ENCODE results near the gene EXOC4. TPM values are rescaled to one million over a fixed set of nuclear protein-coding genes. Genes with fewer than 3 reads are reported as not detected.

EXOC4 gene
- total RNA-seq, 2 experiments from 2014 or later: 58.0 to 59.9 TPM

DNA sequence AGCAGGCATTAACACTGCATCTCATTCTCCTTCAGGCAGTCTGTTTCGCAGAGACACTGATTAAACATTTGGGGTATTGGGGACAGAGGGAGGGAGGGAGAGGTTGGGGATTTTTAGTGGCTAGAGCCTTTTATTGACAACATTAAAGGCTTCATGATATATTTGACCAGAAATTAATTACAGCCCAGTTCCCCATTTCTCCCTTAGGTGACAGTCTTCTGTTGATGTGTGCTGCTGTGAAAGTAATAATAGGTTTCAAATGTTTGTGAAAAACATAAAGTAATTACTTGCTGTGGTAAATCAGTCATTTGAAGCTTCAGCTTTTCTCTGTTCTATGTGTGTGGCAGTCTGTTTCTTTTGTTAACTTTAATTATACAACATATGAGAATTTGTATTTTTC is 769.0 kb downstream of the EXOC4 start:
- Histone ChIP-seq H3K27ac (ENCODE audit: low read depth in 1 of 2, low read length in 2 of 2) (no peak overlapping the region), H3K9me3 (ENCODE audit: control insufficient read depth in 1 of 2, insufficient read depth in 1 of 2, low read length in 2 of 2) (no peaks in the 10 kb centered on the region), H3K4me1 (ENCODE audit: insufficient read depth, low read length) (no peaks in the 10 kb centered on the region), H3K4me3 (ENCODE audit: low read length) (no peak overlapping the region), H3K27me3 (ENCODE audit: control insufficient read depth in 1 of 2, insufficient read depth in 2 of 2, low read length in 2 of 2) (no peaks in the 10 kb centered on the region), H3K36me3 (ENCODE audit: insufficient read depth, low read length) (no peaks in the 10 kb centered on the region)
- Mint-ChIP-seq H3K4me3 (no peak overlapping the region), H3K27me3 (no peaks in the 10 kb centered on the region), H3K9me3 (no peaks in the 10 kb centered on the region), H3K4me1 (ENCODE audit: low read depth) (no peaks in the 10 kb centered on the region), H3K27ac (no peak overlapping the region), H3K36me3 (ENCODE audit: low read depth) (peaks cover 8% of the 10 kb centered on the region)
- TF ChIP-seq, protein P1, sequence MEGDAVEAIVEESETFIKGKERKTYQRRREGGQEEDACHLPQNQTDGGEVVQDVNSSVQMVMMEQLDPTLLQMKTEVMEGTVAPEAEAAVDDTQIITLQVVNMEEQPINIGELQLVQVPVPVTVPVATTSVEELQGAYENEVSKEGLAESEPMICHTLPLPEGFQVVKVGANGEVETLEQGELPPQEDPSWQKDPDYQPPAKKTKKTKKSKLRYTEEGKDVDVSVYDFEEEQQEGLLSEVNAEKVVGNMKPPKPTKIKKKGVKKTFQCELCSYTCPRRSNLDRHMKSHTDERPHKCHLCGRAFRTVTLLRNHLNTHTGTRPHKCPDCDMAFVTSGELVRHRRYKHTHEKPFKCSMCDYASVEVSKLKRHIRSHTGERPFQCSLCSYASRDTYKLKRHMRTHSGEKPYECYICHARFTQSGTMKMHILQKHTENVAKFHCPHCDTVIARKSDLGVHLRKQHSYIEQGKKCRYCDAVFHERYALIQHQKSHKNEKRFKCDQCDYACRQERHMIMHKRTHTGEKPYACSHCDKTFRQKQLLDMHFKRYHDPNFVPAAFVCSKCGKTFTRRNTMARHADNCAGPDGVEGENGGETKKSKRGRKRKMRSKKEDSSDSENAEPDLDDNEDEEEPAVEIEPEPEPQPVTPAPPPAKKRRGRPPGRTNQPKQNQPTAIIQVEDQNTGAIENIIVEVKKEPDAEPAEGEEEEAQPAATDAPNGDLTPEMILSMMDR (IDR thresholded peaks at IDR 0.05): no peak
- intact Hi-C loops (cut with DNase I, micrococcal nuclease): no loop called here
- DNase-seq (no peak), ATAC-seq (ENCODE audit: poor library complexity) (no peak)
- ChIA-PET POLR2A (no interaction called here), CTCF (no interaction called here)

DNA sequence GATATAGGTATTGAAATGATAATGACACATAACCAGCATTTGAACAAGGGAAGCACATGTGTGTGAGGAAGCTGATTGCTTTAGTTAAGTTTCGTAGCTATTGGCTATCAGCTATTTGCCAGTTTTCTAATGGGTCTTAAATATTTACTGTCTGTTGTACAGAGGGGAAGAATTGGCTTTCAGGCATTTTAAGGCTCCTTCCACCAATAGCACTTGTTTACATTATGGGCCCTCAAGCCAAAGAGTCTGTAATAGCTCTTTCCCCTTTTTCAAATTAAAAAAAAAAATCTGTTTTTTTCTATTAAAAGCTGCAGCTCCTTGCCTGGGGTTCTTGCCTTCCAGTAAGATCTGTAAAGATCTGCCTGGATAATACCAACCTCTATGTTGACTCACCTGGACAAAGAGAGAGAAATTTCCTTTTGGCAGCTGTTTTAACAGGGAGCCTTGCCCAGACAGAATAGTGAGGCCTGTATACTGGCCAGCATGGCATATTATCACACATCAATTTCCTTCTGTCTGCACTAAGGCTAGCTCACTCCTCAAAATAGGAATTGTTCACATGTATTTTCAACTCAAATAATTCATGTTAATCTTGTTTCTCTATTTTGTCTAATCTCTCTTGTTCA is 769.5 kb downstream of the EXOC4 start:
- H3K9me3 Mint-ChIP-seq: no peaks in the 10 kb centered on the region
- Histone ChIP-seq H3K4me1 (ENCODE audit: insufficient read depth, low read length) (no peaks in the 10 kb centered on the region), H3K4me3 (ENCODE audit: low read length) (no peak overlapping the region), H3K9me3 (ENCODE audit: control insufficient read depth in 1 of 2, insufficient read depth in 1 of 2, low read length in 2 of 2) (no peaks in the 10 kb centered on the region), H3K36me3 (ENCODE audit: insufficient read depth, low read length) (no peaks in the 10 kb centered on the region), H3K27me3 (ENCODE audit: control insufficient read depth in 1 of 2, insufficient read depth in 2 of 2, low read length in 2 of 2) (no peaks in the 10 kb centered on the region), H3K27ac (ENCODE audit: low read depth in 1 of 2, low read length in 2 of 2) (no peak overlapping the region)
- intact Hi-C loops (cut with DNase I, micrococcal nuclease): no loop called here
- TF ChIP-seq, protein P1 (IDR thresholded peaks at IDR 0.05): no peak
- ChIA-PET POLR2A (interaction anchor here (0.6 kb wide), 1 partner anchor 192 kb away, joined by 3 read pairs; no protein-coding TSS in a partner anchor), CTCF (no interaction called here)
- no peak overlapping the region for H3K27ac Mint-ChIP-seq
- H3K36me3 Mint-ChIP-seq (ENCODE audit: low read depth): peaks cover 10% of the 10 kb centered on the region
- no peak overlapping the region for H3K4me3 Mint-ChIP-seq
- no peaks in the 10 kb centered on the region for H3K27me3 Mint-ChIP-seq
- H3K4me1 Mint-ChIP-seq (ENCODE audit: low read depth): no peaks in the 10 kb centered on the region
- DNase-seq (no peak), ATAC-seq (ENCODE audit: poor library complexity) (no peak)

DNA sequence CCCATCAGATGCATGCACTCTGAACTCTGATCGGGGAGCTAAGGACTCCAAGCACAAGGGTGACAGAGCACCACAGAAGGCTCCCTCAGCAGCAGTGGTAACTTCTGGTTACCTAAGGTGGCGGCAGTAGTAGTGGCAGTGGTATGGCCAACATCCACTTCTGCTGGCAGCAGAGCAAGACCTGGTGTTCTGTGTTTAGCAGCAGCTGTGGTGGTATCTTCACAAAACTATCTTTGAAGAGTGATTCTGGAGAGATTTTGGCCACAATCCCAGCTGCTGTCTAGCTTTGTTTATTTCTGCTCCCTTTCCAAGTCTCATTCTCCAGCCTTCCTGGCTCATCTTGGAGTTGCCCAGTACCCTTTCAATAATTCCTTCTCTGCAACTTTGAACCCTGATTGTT is 771.9 kb downstream of the EXOC4 start:
- peaks cover 16% of the 10 kb centered on the region for H3K36me3 Mint-ChIP-seq (ENCODE audit: low read depth)

More for the DNA sequence above, 771.9 kb downstream of the EXOC4 start:
- ATAC-seq (ENCODE audit: poor library complexity) (no peak), DNase-seq (no peak)
- POLR2A ChIA-PET: no interaction called here
- H3K4me1 ChIP-seq (ENCODE audit: insufficient read depth, low read length): no peaks in the 10 kb centered on the region
- no peaks in the 10 kb centered on the region for H3K9me3 ChIP-seq (ENCODE audit: control insufficient read depth in 1 of 2, insufficient read depth in 1 of 2, low read length in 2 of 2)
- Mint-ChIP-seq H3K4me1 (ENCODE audit: low read depth) (no peaks in the 10 kb centered on the region), H3K27ac (no peak overlapping the region), H3K4me3 (no peak overlapping the region), H3K9me3 (no peaks in the 10 kb centered on the region), H3K27me3 (no peaks in the 10 kb centered on the region)
- H3K36me3 ChIP-seq (ENCODE audit: insufficient read depth, low read length): peaks cover 5% of the 10 kb centered on the region
- H3K4me3 ChIP-seq (ENCODE audit: low read length): no peak overlapping the region
- no peak overlapping the region for H3K27ac ChIP-seq (ENCODE audit: low read depth in 1 of 2, low read length in 2 of 2)
- intact Hi-C loops (cut with DNase I, micrococcal nuclease): no loop called here
- TF ChIP-seq, protein P1 (IDR thresholded peaks at IDR 0.05): no peak
- no peaks in the 10 kb centered on the region for H3K27me3 ChIP-seq (ENCODE audit: control insufficient read depth in 1 of 2, insufficient read depth in 2 of 2, low read length in 2 of 2)
- CTCF ChIA-PET: no interaction called here
